Keratinocyte (primary cell): ENCODE results near the gene HYI.

Experiments
- EZH2 ChIP-seq: IDR thresholded peaks from one replicate; pipeline ENCODE4 v1.6.1; 2012; ENCODE audit warnings: inconsistent platforms, mild to moderate bottlenecking, low read length, moderate library complexity
- TF ChIP-seq, protein P1 (sequence below), 3 experiments: IDR thresholded peaks in 1 of 3; conservative IDR thresholded peaks in 1 of 3; optimal IDR thresholded peaks in 1 of 3; 2 replicates in 2 of 3; 3 replicates in 1 of 3; pipeline versions ENCODE3 to v1.5.1; 2011; ENCODE audit warnings: low read length in 3 of 3, mild to moderate bottlenecking in 3 of 3, moderate library complexity in 2 of 3, control low read depth in 1 of 3, inconsistent platforms in 1 of 3; ENCODE audit not compliant: insufficient read depth in 2 of 3; ENCODE audit errors: extremely low read depth in 1 of 3

- TF ChIP-seq, protein P1, sequence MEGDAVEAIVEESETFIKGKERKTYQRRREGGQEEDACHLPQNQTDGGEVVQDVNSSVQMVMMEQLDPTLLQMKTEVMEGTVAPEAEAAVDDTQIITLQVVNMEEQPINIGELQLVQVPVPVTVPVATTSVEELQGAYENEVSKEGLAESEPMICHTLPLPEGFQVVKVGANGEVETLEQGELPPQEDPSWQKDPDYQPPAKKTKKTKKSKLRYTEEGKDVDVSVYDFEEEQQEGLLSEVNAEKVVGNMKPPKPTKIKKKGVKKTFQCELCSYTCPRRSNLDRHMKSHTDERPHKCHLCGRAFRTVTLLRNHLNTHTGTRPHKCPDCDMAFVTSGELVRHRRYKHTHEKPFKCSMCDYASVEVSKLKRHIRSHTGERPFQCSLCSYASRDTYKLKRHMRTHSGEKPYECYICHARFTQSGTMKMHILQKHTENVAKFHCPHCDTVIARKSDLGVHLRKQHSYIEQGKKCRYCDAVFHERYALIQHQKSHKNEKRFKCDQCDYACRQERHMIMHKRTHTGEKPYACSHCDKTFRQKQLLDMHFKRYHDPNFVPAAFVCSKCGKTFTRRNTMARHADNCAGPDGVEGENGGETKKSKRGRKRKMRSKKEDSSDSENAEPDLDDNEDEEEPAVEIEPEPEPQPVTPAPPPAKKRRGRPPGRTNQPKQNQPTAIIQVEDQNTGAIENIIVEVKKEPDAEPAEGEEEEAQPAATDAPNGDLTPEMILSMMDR (optimal IDR thresholded peaks at IDR 0.05 in 1 of 3, IDR thresholded peaks at IDR 0.05 in 1 of 3, conservative IDR thresholded peaks at IDR 0.05 in 1 of 3; ENCODE audit: extremely low read depth in 1 of 3, insufficient read depth in 2 of 3, low read length in 3 of 3), result no peak
- TF ChIP-seq EZH2, result no peak
Measured at GRCh38 chr1:43434256-43434655, 19.5 kb downstream of the HYI start.
